A549 treated with dexamethasone at 1 μM for 4 hours (cell line): Measurements from ENCODE around the gene ZNF599. TPM values are rescaled to one million over a fixed set of nuclear protein-coding genes. Genes with fewer than 3 reads are reported as not detected.

ENCODE experiments used
- total RNA-seq: library from RNA; stranded (reverse); fragments of 200-300 nt; extraction: Qiagen RNA extraction; gene quantifications from 5 replicates; pipeline ENCODE4 v1.2.3, GENCODE V29; 2022

The ZNF599 gene
- total RNA-seq: 2.0 to 2.6 TPM (median 2.2 TPM) in 5 replicates

DNA sequence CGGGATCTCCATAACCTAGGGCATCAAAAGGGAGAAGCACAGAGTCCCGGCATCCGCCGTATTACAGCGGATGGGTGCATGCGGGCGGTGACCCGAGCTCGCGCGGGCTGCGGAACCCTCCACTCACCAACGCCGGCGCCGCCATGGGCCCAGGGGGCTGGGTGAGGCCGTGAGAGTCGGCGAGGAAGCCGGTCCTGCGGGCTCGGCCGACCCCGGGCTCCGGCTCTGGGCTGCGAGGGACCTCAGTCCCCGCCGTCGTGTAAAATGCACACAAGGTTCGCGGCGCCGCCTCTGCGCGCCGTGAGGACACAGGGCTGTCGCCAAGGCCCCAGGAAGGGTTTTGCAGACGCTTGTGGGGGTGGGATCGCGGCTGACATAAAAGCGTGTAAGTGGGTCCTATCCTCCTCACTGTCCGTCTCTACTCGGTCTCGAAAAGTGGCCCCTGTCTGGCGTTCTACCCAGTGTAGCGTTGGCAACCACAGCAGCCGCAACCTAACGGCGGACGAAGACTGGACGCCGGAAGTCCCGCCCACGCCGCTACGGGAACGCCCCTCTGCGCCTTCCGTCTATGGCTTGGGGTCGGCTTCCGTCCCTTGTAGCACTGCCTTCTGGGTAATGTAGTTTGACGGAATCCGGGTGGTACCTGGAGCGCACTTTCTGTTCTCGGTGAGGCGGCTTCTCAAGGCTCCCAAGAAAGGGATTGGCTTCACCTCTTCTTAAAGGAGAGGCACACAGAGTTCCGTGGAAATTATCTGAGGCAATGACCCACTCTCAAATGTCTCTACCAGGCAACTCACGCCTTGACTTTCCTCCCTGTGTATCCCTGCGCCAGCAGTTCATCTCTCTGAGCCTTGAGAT is at the start of gene ZNF599:
TSS of gene ZNF599 (minus strand) at position 519 of the 858 bp plus-strand sequence. CDS start at position 145, 374 bp downstream.

DNA sequence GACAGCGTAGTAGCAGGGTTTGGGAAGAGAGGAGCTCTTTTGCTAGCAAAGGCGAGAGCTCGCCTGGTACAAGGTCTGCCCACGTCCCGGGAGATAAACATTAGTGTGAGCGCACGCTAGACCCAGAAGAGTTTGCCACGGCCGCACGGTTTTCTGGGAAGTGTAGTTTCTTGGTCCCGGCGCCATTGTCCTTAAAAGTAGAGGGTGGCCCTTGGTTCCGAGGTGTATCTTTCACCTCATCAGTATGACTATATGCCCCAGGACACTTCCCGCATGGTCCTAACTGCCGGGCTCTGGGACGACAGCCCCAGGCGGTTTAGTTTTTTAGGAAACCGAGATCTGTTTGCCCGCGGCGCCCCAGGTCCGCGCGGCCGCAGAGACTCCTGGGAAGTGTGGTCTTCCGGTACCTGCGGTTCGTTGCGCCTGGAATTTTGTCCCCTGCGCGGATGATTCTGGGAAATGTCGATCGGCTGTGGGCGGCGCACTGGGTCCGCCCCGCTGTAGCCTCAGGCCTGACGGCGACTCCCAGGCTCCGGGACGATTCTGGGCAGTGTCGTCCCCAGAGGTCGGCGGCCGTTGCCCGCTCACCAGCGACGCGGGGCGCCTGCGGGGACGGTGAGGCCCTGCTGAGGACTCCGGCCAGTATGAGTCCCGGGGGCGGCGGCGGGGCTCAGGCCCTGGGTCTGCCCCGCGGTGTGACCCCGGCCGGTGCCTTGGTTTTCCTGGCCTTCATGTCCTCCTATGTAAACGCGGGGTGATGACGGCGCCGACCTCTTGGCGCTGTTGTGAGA is 39.1 kb downstream of the ZNF599 start, which contains the start of gene ZNF181:
TSS of gene ZNF181 (plus strand) at position 498 of the 791 bp plus-strand sequence. CDS start 795 bp downstream, outside the sequence.

Other genes with a start within 250 kb of the ZNF599 start
- gene SCGB2B2, start 96.1 kb downstream of the ZNF599 start, total RNA-seq: 0.28 TPM in 1 of 5 replicates, not detected in the others
- 14.6 to 17.7 TPM (median 15.6 TPM) in 5 replicates for gene ZNF302, start 95.5 kb downstream of the ZNF599 start, total RNA-seq
- 8.0 to 11.8 TPM (median 10.7 TPM) in 5 replicates for gene ZNF181, start 39.0 kb downstream of the ZNF599 start, total RNA-seq
- 5.1 to 6.4 TPM (median 5.5 TPM) in 5 replicates for gene ZNF30, start 153.7 kb upstream of the ZNF599 start, total RNA-seq
- 1.3 to 1.9 TPM (median 1.7 TPM) in 5 replicates for gene ZNF792, start 191.0 kb upstream of the ZNF599 start, total RNA-seq
- gene GRAMD1A, start 227.1 kb upstream of the ZNF599 start, total RNA-seq: 106 to 154 TPM (median 148 TPM) in 5 replicates